WI38 (cell line): ENCODE data around the gene TRIM22.

Experiments used
- H3K4me3 ChIP-seq: 2 replicates; pipeline ENCODE4 v1.5.1; 2011; ENCODE audit warnings: low read depth, mild to moderate bottlenecking, control low read depth, low read length
- TF ChIP-seq, protein P1 (sequence below): IDR thresholded peaks from 2 replicates; pipeline ENCODE4 v1.5.1; 2012; ENCODE audit warnings: low read depth, mild to moderate bottlenecking, control low read depth, low read length

Gene TRIM22

DNA sequence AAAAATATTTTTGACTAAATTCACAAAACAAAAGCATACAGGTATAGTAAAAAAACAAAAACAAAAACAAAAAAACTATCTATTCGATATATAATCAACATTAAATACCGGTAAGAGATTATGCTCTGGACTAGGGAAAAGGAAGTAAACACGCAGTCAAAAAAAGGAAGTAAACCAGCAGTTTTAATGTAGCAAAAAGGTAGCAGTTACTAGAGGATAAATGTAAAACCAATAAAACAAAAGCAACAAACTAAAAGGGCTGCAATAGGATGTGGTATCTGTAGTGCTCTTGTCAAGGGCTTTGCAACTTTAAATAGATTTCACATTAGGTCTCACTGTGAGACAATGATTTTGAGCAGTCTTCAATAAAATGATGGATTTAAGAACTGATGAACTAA lies 2.4 kb downstream of the TRIM22 start:
- TF ChIP-seq, protein P1, sequence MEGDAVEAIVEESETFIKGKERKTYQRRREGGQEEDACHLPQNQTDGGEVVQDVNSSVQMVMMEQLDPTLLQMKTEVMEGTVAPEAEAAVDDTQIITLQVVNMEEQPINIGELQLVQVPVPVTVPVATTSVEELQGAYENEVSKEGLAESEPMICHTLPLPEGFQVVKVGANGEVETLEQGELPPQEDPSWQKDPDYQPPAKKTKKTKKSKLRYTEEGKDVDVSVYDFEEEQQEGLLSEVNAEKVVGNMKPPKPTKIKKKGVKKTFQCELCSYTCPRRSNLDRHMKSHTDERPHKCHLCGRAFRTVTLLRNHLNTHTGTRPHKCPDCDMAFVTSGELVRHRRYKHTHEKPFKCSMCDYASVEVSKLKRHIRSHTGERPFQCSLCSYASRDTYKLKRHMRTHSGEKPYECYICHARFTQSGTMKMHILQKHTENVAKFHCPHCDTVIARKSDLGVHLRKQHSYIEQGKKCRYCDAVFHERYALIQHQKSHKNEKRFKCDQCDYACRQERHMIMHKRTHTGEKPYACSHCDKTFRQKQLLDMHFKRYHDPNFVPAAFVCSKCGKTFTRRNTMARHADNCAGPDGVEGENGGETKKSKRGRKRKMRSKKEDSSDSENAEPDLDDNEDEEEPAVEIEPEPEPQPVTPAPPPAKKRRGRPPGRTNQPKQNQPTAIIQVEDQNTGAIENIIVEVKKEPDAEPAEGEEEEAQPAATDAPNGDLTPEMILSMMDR: no peak
- H3K4me3 ChIP-seq: no peak overlapping the region

DNA sequence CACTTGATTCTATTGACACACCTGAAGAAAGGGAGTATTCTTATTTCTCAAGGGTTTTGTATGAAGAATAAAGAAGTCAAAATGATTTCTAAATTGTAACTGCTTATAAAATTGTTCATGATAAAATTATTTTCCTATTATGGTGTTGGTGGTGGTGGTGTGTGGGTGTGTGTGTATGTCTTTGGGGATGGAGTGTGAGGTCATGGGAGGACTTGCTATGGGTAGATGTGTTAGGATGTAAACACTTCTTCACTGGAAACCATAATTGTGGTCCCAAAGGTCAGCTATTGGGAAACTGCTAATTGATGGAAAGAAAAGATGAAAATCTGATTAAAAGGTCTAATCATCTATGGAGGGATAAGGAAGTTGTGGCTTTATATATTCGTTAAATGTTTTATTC lies 5.1 kb downstream of the TRIM22 start:
- no peak overlapping the region for H3K4me3 ChIP-seq
- TF ChIP-seq, protein P1: no peak

DNA sequence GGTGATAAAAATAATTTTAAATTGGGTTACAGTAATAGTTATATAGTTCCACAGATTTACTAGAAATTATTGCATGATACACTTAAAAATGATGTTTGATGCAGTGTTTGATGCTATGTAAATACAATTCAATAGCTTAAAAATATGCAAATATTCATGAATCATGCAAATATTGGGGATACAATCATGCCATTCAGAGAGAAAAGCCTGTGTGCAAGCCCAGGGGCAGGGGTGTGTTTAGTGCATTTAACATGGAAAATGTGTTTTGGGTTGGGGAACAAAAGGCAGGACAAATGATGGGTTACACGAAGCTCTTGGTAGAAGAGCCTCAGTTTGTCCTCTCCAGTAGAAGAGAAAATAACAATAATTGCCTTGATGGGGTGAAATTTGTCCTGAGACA lies 6.0 kb downstream of the TRIM22 start:
- H3K4me3 ChIP-seq: no peak overlapping the region
- TF ChIP-seq, protein P1: no peak

DNA sequence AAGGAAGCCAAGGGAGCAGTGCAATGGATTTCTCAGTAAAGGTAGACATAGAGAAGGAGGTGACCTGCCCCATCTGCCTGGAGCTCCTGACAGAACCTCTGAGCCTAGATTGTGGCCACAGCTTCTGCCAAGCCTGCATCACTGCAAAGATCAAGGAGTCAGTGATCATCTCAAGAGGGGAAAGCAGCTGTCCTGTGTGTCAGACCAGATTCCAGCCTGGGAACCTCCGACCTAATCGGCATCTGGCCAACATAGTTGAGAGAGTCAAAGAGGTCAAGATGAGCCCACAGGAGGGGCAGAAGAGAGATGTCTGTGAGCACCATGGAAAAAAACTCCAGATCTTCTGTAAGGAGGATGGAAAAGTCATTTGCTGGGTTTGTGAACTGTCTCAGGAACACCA lies 6.6 kb downstream of the TRIM22 start:
- no peak overlapping the region for H3K4me3 ChIP-seq
- TF ChIP-seq, protein P1: no peak

DNA sequence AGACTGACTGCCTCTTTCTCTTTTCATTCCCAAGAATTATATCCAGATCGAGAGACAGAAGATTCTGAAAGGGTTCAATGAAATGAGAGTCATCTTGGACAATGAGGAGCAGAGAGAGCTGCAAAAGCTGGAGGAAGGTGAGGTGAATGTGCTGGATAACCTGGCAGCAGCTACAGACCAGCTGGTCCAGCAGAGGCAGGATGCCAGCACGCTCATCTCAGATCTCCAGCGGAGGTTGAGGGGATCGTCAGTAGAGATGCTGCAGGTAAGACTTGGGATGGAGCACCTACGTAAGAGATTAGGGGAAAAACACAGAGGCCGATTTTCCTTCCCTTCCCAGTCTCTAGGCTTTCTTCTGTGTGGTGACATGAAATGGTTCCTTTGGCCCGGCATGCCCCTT lies 8.7 kb downstream of the TRIM22 start:
- TF ChIP-seq, protein P1: no peak
- no peak overlapping the region for H3K4me3 ChIP-seq

DNA sequence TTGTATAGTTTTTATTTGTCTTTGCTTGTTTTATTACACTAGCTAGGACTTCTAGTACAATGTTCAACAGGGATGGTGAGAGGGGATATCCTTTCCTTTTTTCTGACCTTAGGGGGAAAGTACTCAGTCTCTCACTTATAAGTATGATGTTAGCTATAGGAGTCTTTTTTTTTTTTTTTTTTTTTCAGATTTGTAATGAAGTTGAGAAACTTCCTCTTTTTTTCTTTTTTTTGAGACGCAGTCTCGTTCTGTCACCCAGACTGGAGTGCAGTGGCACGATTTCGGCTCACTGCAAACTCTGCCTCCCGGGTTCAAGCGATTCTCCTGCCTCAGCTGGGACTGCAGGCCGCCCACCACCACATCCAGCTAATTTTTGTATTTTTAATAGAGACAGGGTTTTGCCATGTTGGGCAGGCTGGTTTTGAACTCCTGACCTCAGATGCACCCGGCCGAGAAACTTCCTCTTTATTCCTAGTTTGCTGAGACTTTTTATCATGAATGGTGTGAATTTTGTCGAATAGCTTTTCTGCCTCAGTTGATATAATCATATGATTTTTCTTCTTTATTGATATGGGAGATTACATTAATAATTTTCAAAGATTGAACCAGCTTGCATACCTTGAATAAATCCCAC lies 10.9 kb downstream of the TRIM22 start:
- no peak overlapping the region for H3K4me3 ChIP-seq
- TF ChIP-seq, protein P1: no peak

DNA sequence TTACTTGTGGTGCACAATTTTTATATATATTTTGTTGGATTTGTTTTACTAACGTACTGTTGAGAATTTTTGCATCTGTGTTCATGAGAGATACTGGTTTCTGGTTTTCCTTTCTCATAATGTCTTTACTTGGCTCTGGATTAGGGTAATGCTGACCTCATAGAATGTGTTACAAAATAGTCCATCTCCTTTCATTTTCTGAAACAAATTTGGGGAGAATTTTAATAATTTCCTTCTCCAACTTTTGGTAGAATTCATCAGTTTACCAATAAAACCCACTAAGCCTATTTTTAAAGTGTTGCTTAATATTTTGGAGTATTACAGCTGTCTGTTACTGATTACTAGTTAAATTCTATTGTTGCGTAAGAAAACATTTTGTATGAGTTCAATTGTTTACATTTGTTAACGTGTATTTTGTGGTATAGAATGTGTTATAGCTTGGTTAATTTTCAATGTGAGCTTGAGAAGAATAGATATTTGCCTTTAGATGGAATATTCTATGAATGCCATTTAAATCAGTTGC lies 11.5 kb downstream of the TRIM22 start:
- no peak overlapping the region for H3K4me3 ChIP-seq
- TF ChIP-seq, protein P1: no peak
